HepG2 (cell line): ENCODE measurements around the gene CENPE. TPM values are rescaled to one million over a fixed set of nuclear protein-coding genes. Genes with fewer than 3 reads are reported as not detected.

Experiments
- ARID5B ChIP-seq: IDR thresholded peaks from 2 replicates; pipeline ENCODE4 v1.4.0; 2020; ENCODE audit warnings: mild to moderate bottlenecking, missing genetic modification reagents
- ATF1 ChIP-seq: IDR thresholded peaks from 2 replicates; pipeline ENCODE4 v1.6.1; 2016; ENCODE audit warnings: mild to moderate bottlenecking, control low read depth
- BCL3 ChIP-seq: sonication (generic); formaldehyde crosslinking; IDR thresholded peaks from 2 replicates; pipeline ENCODE4 v1.5.1; 2020; ENCODE audit warnings: mild to moderate bottlenecking, missing genetic modification reagents, moderate library complexity
- CREB3 ChIP-seq: sonication (generic); formaldehyde crosslinking; IDR thresholded peaks from 2 replicates; pipeline ENCODE4 v1.5.0; 2020; ENCODE audit warnings: missing genetic modification reagents
- ETS1 ChIP-seq: sonication (generic); formaldehyde crosslinking; IDR thresholded peaks from 2 replicates; pipeline ENCODE4 v1.4.0; 2020; ENCODE audit warnings: missing genetic modification reagents
- FLYWCH1 ChIP-seq: sonication (generic); formaldehyde crosslinking; IDR thresholded peaks from 2 replicates; pipeline ENCODE4 v1.8.1; 2023; ENCODE audit warnings: mild to moderate bottlenecking, missing genetic modification reagents
- KLF9 ChIP-seq: IDR thresholded peaks from 2 replicates; pipeline ENCODE4 v1.6.1; 2016; ENCODE audit warnings: low read depth
- NFIB ChIP-seq: sonication (generic); formaldehyde crosslinking; IDR thresholded peaks from 2 replicates; pipeline ENCODE4 v1.9.0; 2021; ENCODE audit warnings: missing genetic modification reagents, mild to moderate bottlenecking, borderline replicate concordance
- RARA ChIP-seq: IDR thresholded peaks from 2 replicates; pipeline ENCODE4 v1.6.1; 2016; ENCODE audit warnings: missing genetic modification reagents, missing compliant biosample characterization
- REPIN1 ChIP-seq: sonication (generic); formaldehyde crosslinking; IDR thresholded peaks from 2 replicates; pipeline ENCODE4 v1.8.0; 2022; ENCODE audit warnings: missing genetic modification reagents, low read depth, mild to moderate bottlenecking, borderline replicate concordance
- RFX1 ChIP-seq: fragments of 450-650 bp; IDR thresholded peaks from 2 replicates; pipeline ENCODE4 v1.6.1; 2017
- SMARCC2 ChIP-seq: fragments of 450-650 bp; IDR thresholded peaks from 2 replicates; pipeline ENCODE4 v1.6.1; 2017; ENCODE audit warnings: antibody characterized with exemption, mild to moderate bottlenecking
- SP140L ChIP-seq: sonication (generic); formaldehyde crosslinking; IDR thresholded peaks from 2 replicates; pipeline ENCODE4 v1.4.0; 2020; ENCODE audit warnings: missing genetic modification reagents, borderline replicate concordance
- SPEN ChIP-seq: sonication (generic); formaldehyde crosslinking; IDR thresholded peaks from 2 replicates; pipeline ENCODE4 v1.5.1; 2020; ENCODE audit warnings: low read depth, mild to moderate bottlenecking, missing genetic modification reagents
- ZEB1 ChIP-seq: IDR thresholded peaks from 2 replicates; pipeline ENCODE4 v1.6.1; 2012; ENCODE audit warnings: mild to moderate bottlenecking, low read depth, inconsistent platforms; ENCODE audit not compliant: insufficient replicate concordance
- ZNF34 ChIP-seq: sonication (generic); formaldehyde crosslinking; IDR thresholded peaks from 2 replicates; pipeline ENCODE4 v1.4.0; 2020; ENCODE audit warnings: mild to moderate bottlenecking, missing genetic modification reagents, borderline replicate concordance
- ZNF468 ChIP-seq: sonication (generic); formaldehyde crosslinking; IDR thresholded peaks from 2 replicates; pipeline ENCODE4 v1.8.0; 2022; ENCODE audit warnings: mild to moderate bottlenecking, moderate library complexity, missing genetic modification reagents
- ZNF768 ChIP-seq: sonication (generic); formaldehyde crosslinking; IDR thresholded peaks from 2 replicates; pipeline ENCODE4 v1.4.0; 2020; ENCODE audit warnings: missing genetic modification reagents
- polyA plus RNA-seq, 8 experiments: library from polyadenylated mRNA; depleted of rRNA in 3 of 8; stranded (reverse) in 7 of 8; unstranded in 1 of 8; fragments of >200 nt; fragmentation: Illumina TruSeq in 4 of 8; extraction: Trizol in 4 of 8; gene quantifications; 2 replicates each; pipeline versions ENCODE4 v1.2.1 to v1.2.3, GENCODE V29; 2011 to 2016; ENCODE audit warnings: low read depth in 4 of 8, missing spikeins in 1 of 8, mixed read lengths in 1 of 8; ENCODE audit not compliant: insufficient read depth in 1 of 8
- total RNA-seq, 5 experiments: library from RNA; depleted of rRNA; stranded (reverse); fragments of >200 nt; fragmentation: Illumina TruSeq; extraction: Trizol; gene quantifications; 2 replicates each; pipeline ENCODE4 v1.2.3, GENCODE V29; 2016; ENCODE audit warnings: low read depth in 1 of 5
- TF ChIP-seq, protein P1 (sequence below): sonication (generic); formaldehyde crosslinking; IDR thresholded peaks from 2 replicates; pipeline ENCODE4 v1.4.0; 2020; ENCODE audit warnings: missing genetic modification reagents, borderline replicate concordance
- TF ChIP-seq, protein P2 (sequence below): sonication (generic); formaldehyde crosslinking; IDR thresholded peaks from 2 replicates; pipeline ENCODE4 v1.5.1; 2020; ENCODE audit warnings: mild to moderate bottlenecking, missing genetic modification reagents, borderline replicate concordance

CENPE gene
- total and polyA plus RNA-seq, 2 of the 13 experiments (the other 11 are each of a cell fraction or from before 2014, with no cell fraction given), result 2.1 to 19.8 TPM

- TF ChIP-seq ARID5B (CRISPR knock-in tag) (peak; percentile 30; the same call in 1 of the 2 replicates), ZNF34 (CRISPR knock-in tag) (no peak), RARA (CRISPR knock-in tag) (no peak), RFX1 (no peak), ZNF468 (CRISPR knock-in tag) (no peak), SP140L (CRISPR knock-in tag) (no peak), SMARCC2 (no peak), ZEB1 (no peak), NFIB (CRISPR knock-in tag) (no peak), BCL3 (CRISPR knock-in tag) (peak; percentile 61; the same call in 1 of the 2 replicates), CREB3 (CRISPR knock-in tag) (no peak), KLF9 (no peak), SPEN (CRISPR knock-in tag) (peak; percentile 47; the same call in 1 of the 2 replicates), ZNF768 (CRISPR knock-in tag) (peak; percentile 72; the same call in 1 of the 2 replicates), ETS1 (no peak), ATF1 (CRISPR knock-in tag) (peak; percentile 98), FLYWCH1 (CRISPR knock-in tag) (no peak), REPIN1 (peak; percentile 62; the same call in 1 of the 2 replicates)
- TF ChIP-seq, protein P1, sequence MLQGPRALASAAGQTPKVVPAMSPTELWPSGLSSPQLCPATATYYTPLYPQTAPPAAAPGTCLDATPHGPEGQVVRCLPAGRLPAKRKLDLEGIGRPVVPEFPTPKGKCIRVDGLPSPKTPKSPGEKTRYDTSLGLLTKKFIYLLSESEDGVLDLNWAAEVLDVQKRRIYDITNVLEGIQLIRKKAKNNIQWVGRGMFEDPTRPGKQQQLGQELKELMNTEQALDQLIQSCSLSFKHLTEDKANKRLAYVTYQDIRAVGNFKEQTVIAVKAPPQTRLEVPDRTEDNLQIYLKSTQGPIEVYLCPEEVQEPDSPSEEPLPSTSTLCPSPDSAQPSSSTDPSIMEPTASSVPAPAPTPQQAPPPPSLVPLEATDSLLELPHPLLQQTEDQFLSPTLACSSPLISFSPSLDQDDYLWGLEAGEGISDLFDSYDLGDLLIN (CRISPR knock-in tag), result no peak; the same call in 1 of the 2 replicates
- TF ChIP-seq, protein P2, sequence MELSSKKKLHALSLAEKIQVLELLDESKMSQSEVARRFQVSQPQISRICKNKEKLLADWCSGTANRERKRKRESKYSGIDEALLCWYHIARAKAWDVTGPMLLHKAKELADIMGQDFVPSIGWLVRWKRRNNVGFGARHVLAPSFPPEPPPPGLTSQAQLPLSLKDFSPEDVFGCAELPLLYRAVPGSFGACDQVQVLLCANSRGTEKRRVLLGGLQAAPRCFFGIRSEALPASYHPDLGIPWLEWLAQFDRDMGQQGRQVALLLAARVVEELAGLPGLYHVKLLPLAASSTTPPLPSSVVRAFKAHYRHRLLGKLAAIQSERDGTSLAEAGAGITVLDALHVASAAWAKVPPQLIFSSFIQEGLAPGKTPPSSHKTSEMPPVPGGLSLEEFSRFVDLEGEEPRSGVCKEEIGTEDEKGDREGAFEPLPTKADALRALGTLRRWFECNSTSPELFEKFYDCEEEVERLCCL (CRISPR knock-in tag), result no peak
Observed at GRCh38 chr4:103198111-103198765, at the start of gene CENPE (continued).
